ENCODE data around the gene GAPDH.
A peak's percentile ranks its signal among the peaks of the same experiment; 100 is the strongest.
"Not testable (repeated sequence)": the region's sequence is repeated elsewhere in the genome, so short reads cannot be mapped to it uniquely, and the experiment has no call there.

Gene GAPDH

DNA sequence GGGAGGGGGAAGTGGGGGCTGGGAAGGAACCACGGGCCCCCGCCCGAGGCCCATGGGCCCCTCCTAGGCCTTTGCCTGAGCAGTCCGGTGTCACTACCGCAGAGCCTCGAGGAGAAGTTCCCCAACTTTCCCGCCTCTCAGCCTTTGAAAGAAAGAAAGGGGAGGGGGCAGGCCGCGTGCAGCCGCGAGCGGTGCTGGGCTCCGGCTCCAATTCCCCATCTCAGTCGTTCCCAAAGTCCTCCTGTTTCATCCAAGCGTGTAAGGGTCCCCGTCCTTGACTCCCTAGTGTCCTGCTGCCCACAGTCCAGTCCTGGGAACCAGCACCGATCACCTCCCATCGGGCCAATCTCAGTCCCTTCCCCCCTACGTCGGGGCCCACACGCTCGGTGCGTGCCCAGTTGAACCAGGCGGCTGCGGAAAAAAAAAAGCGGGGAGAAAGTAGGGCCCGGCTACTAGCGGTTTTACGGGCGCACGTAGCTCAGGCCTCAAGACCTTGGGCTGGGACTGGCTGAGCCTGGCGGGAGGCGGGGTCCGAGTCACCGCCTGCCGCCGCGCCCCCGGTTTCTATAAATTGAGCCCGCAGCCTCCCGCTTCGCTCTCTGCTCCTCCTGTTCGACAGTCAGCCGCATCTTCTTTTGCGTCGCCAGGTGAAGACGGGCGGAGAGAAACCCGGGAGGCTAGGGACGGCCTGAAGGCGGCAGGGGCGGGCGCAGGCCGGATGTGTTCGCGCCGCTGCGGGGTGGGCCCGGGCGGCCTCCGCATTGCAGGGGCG is at the start of gene GAPDH:
TSS of gene GAPDH (plus strand) at position 595 of the 772 bp plus-strand sequence. CDS start 316 bp downstream, outside the sequence.
- peak within 1 kb of the TSS; percentile 90 for H3K4me3 ChIP-seq (ENCODE audit: low read length)
- peaks cover 34% of the 10 kb centered on the region for H3K36me3 ChIP-seq (ENCODE audit: control insufficient read depth, insufficient read depth, low read length)
- no peaks in the 10 kb centered on the region for H3K27me3 ChIP-seq (ENCODE audit: control insufficient read depth, insufficient read depth, low read length)
- H3K9ac ChIP-seq (ENCODE audit: low read length) = peak within 1 kb of the TSS; percentile 83
- H3K4me1 ChIP-seq (ENCODE audit: control insufficient read depth, insufficient read depth, low read length) = peaks cover 25% of the 10 kb centered on the region
- peak within 1 kb of the TSS; percentile 95 for H3K27ac ChIP-seq (ENCODE audit: low read depth, low read length)

DNA sequence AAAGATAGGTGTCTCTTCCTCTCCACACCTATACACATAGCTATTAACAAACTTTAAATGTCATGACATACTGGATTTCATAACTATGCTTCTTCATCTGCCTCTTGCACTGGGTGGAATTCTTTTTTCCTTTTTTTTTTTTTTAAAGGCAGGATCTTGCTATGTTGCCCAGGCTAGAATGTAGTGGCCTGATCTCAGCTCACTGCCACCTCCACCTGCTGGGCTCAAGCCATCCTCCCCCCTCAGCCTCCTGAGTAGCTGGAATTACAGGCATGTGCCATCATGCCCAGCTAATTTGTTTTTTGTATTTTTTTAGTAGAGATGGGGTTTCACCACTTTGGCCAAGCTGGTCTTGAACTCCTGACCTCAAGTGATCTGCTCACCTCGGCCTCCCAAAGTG is 46.1 kb upstream of the GAPDH start:
- no peaks in the 10 kb centered on the region for H3K4me1 ChIP-seq (ENCODE audit: control insufficient read depth, insufficient read depth, low read length)
- H3K36me3 ChIP-seq (ENCODE audit: control insufficient read depth, insufficient read depth, low read length) = peaks cover 2% of the 10 kb centered on the region
- no peak overlapping the region for H3K4me3 ChIP-seq (ENCODE audit: low read length)
- H3K9ac ChIP-seq (ENCODE audit: low read length) = no peak overlapping the region
- no peaks in the 10 kb centered on the region for H3K27me3 ChIP-seq (ENCODE audit: control insufficient read depth, insufficient read depth, low read length)
- no peak overlapping the region for H3K27ac ChIP-seq (ENCODE audit: low read depth, low read length)

DNA sequence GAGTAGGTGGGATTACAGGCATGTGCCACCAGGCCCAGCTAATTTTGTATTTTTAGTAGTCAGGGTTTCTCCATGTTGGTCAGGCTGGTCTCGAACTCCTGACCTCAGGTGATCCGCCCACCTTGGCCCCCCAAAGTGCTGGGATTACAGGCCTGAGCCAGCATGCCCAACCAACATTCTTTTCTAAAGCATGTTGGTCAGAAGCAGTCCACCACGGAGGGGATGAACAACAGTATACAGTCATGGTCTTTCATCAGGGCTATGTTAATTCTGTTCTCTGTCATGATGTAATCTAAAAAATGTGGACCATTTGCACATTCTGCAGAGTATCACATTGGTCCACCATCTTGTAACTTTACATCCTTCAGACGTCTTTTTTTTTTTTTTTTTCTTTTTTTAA is 44.9 kb upstream of the GAPDH start:
- Histone ChIP-seq H3K27me3 (ENCODE audit: control insufficient read depth, insufficient read depth, low read length) (no peaks in the 10 kb centered on the region), H3K27ac (ENCODE audit: low read depth, low read length) (no peak overlapping the region), H3K4me1 (ENCODE audit: control insufficient read depth, insufficient read depth, low read length) (peaks cover 4% of the 10 kb centered on the region), H3K9ac (ENCODE audit: low read length) (no peak overlapping the region), H3K36me3 (ENCODE audit: control insufficient read depth, insufficient read depth, low read length) (peaks cover 2% of the 10 kb centered on the region), H3K4me3 (ENCODE audit: low read length) (no peak overlapping the region)

DNA sequence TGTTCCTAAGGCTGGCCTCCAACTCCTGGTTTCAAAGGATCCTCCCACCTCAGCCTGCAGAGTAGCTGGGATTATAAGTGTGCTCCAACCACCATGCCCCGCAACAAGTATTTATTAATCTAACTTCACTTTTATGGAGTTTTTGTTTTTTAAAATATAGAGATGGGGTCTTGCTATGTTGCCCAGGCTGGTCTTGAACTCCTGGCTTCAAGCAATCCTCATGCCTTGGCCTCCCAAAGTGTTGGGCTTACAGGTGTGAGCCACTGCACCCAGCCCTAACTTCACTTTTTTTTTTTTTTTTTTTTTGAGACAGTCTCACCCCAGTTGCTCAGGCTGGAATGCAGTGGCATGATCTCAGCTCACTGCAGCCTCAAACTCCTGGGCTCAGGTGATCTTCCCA is 43.6 kb upstream of the GAPDH start:
- not testable (repeated sequence) for H3K27ac ChIP-seq (ENCODE audit: low read depth, low read length); H3K4me1 ChIP-seq (ENCODE audit: control insufficient read depth, insufficient read depth, low read length); H3K9ac ChIP-seq (ENCODE audit: low read length); H3K27me3 ChIP-seq (ENCODE audit: control insufficient read depth, insufficient read depth, low read length); H3K36me3 ChIP-seq (ENCODE audit: control insufficient read depth, insufficient read depth, low read length); H3K4me3 ChIP-seq (ENCODE audit: low read length)

DNA sequence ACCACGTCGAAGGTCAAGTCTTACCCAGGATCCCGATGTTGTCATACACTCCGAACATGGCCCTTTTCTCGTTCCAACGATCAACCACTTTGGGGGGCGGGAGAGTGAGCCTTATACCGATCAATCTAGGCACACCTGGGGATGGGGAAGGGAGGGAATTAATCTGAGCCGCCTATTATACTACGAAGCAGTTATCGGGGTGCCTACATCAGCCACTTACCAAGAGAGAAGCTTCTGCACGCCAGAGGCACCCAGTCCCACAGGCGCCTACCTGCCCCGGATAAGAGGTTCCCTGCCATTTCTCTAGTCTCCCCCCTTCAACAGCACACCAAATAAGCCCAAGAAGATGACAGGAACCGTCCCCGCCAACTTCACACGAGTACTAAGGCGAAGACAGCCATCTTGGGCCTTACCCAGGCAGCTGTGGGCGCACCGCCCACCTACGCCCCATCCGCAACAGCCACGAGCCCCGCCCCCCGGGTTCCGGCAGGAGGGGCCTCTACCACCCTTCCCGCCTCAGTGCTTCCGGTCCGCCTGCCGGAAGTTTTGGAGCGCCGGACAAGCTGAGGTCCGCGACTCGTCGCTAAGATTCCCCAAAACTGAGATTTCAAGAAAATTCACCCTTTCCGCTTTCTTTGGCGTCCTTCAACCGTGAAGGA is 41.4 kb upstream of the GAPDH start, which contains the start of gene MRPL51:
TSS of gene MRPL51 (minus strand) at position 425 of the 659 bp plus-strand sequence. CDS start at position 299, 126 bp downstream.
- Histone ChIP-seq H3K36me3 (ENCODE audit: control insufficient read depth, insufficient read depth, low read length) (peaks cover 4% of the 10 kb centered on the region), H3K4me3 (ENCODE audit: low read length) (peak within 1 kb of the TSS; percentile 99), H3K9ac (ENCODE audit: low read length) (peak within 1 kb of the TSS; percentile 97), H3K27me3 (ENCODE audit: control insufficient read depth, insufficient read depth, low read length) (no peaks in the 10 kb centered on the region), H3K4me1 (ENCODE audit: control insufficient read depth, insufficient read depth, low read length) (peaks cover 8% of the 10 kb centered on the region), H3K27ac (ENCODE audit: low read depth, low read length) (peak within 1 kb of the TSS; percentile 94)

DNA sequence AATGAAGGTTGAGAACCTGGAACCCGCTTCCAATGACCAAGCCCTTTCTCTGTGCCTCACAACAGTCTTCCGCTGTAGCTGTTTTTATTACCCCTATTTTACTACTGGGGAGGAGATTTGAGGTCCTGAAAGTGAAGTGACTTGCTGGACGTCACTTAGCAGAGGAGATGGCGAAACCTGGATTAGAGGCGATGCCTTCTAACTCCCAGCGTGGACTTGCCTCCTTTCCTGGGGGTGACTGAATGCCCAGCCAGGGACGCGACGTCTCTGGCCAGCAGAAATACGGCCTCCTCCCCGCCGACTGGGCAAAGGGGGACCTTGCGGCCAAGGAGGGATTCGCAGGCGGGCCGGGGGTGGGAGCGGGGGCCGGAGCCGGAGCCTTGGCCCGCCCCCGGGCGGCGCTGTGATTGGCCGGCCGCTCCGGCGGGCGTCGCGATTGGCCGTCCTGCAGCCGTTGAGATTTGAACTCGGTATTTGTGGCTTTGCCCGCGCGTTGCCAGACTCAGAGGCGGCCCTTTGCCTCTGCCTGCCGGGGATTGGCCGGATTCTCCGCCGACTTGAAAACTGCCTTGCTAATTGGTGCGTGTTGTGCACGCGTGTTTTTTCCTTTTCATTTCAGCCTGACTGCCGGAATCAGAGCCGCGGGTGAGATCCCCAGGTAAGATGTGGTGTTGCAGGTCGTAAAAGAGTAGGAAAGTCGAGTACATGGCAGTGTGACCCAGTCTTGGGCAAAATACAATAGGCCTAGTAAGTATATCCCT is 40.6 kb upstream of the GAPDH start, which contains the start of gene NCAPD2:
TSS of gene NCAPD2 (plus strand) at position 606 of the 761 bp plus-strand sequence. CDS start 997 bp downstream, outside the sequence.
- Histone ChIP-seq H3K4me1 (ENCODE audit: control insufficient read depth, insufficient read depth, low read length) (peaks cover 8% of the 10 kb centered on the region), H3K4me3 (ENCODE audit: low read length) (peak within 1 kb of the TSS; percentile 99), H3K36me3 (ENCODE audit: control insufficient read depth, insufficient read depth, low read length) (peaks cover 4% of the 10 kb centered on the region), H3K27me3 (ENCODE audit: control insufficient read depth, insufficient read depth, low read length) (no peaks in the 10 kb centered on the region), H3K9ac (ENCODE audit: low read length) (peak within 1 kb of the TSS; percentile 97), H3K27ac (ENCODE audit: low read depth, low read length) (peak within 1 kb of the TSS; percentile 94)

DNA sequence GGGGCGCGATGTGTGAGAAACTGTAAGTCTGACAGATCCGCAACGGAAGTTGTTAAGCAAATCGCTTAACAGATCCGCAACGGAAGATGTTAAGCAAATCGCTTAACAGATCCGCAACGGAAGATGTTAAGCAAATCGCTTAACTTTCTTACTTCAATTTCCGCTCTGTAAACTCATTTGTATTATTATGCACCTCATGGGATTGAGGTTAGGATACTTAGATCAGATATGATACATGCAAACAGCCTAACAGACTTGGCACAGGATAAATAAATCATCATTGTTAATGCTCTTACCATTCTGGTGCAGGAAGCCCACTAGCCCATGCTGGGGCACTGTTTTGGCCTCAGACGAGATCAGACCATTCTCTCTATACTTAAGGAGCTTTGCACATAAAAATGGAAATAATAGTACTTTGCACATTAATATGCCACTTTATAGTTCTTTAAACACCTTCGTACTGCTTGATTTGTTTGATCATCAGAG is 40.0 kb upstream of the GAPDH start:
- H3K27ac ChIP-seq (ENCODE audit: low read depth, low read length) = no peak overlapping the region
- H3K9ac ChIP-seq (ENCODE audit: low read length) = peak overlapping the region; percentile 8
- peaks cover 8% of the 10 kb centered on the region for H3K4me1 ChIP-seq (ENCODE audit: control insufficient read depth, insufficient read depth, low read length)
- peaks cover 7% of the 10 kb centered on the region for H3K36me3 ChIP-seq (ENCODE audit: control insufficient read depth, insufficient read depth, low read length)
- no peaks in the 10 kb centered on the region for H3K27me3 ChIP-seq (ENCODE audit: control insufficient read depth, insufficient read depth, low read length)
- H3K4me3 ChIP-seq (ENCODE audit: low read length) = peak overlapping the region; percentile 92

DNA sequence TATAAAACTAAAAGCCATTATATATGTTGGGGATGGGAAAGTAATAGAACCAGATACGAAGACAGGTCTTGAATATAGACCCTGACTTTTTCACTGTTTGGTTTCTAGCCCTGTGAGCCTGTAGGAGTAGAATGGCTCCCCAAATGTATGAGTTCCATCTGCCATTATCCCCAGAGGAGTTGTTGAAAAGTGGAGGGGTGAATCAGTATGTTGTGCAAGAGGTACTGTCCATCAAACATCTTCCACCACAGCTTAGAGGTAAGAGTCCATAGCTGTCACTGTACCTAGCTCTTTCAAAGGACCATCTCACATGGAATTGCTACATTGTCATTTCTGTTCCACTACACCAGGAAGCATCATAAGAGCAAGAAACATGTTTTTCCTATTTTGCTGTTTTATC is 39.3 kb upstream of the GAPDH start:
- Histone ChIP-seq H3K27ac (ENCODE audit: low read depth, low read length) (no peak overlapping the region), H3K27me3 (ENCODE audit: control insufficient read depth, insufficient read depth, low read length) (no peaks in the 10 kb centered on the region), H3K36me3 (ENCODE audit: control insufficient read depth, insufficient read depth, low read length) (peaks cover 7% of the 10 kb centered on the region), H3K9ac (ENCODE audit: low read length) (no peak overlapping the region), H3K4me3 (ENCODE audit: low read length) (peak overlapping the region; percentile 92), H3K4me1 (ENCODE audit: control insufficient read depth, insufficient read depth, low read length) (peaks cover 8% of the 10 kb centered on the region)

DNA sequence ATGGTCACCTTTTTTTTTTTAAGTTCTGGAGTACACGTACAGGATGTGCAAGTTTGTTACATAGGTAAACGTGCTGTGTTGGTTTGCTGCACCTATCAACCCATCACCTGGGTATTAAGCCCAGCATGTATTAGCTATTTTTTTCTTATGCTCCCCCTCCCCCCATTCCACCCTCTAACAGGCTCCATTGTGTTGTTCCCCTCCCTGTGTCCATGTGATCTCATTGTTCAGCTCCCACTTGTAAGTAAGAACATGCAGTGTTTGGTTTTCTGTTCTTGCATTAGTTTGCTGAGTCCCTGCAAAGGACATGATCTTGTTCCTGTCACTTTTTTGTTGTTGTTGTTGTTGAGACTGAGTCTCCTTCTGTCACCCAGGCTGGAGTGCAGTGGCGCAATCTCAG is 37.0 kb upstream of the GAPDH start:
- H3K36me3 ChIP-seq (ENCODE audit: control insufficient read depth, insufficient read depth, low read length); H3K4me1 ChIP-seq (ENCODE audit: control insufficient read depth, insufficient read depth, low read length); H3K4me3 ChIP-seq (ENCODE audit: low read length); H3K9ac ChIP-seq (ENCODE audit: low read length); H3K27ac ChIP-seq (ENCODE audit: low read depth, low read length); H3K27me3 ChIP-seq (ENCODE audit: control insufficient read depth, insufficient read depth, low read length): not testable (repeated sequence)

DNA sequence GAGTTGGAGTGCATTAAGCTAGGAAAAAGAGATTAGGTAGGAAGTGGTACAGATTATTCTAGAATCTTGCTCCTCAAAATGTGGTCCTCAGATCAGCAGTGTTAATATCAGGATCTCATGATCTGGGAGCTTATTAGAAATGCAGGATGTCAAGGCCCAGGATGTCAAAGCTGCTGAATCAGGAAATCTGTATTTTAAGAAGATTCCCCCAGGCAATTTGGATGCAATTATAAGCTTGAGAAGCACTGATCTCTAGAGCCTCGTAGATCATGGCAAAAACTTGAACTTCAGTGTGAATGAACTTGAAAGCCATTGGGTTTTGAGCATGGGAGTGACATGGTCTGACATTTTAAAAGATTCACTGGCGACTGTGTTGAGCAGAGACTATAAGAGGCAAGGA is 33.9 kb upstream of the GAPDH start:
- Histone ChIP-seq H3K27ac (ENCODE audit: low read depth, low read length) (no peak overlapping the region), H3K9ac (ENCODE audit: low read length) (no peak overlapping the region), H3K36me3 (ENCODE audit: control insufficient read depth, insufficient read depth, low read length) (peaks cover 8% of the 10 kb centered on the region), H3K4me3 (ENCODE audit: low read length) (no peak overlapping the region), H3K27me3 (ENCODE audit: control insufficient read depth, insufficient read depth, low read length) (no peaks in the 10 kb centered on the region), H3K4me1 (ENCODE audit: control insufficient read depth, insufficient read depth, low read length) (no peaks in the 10 kb centered on the region)

DNA sequence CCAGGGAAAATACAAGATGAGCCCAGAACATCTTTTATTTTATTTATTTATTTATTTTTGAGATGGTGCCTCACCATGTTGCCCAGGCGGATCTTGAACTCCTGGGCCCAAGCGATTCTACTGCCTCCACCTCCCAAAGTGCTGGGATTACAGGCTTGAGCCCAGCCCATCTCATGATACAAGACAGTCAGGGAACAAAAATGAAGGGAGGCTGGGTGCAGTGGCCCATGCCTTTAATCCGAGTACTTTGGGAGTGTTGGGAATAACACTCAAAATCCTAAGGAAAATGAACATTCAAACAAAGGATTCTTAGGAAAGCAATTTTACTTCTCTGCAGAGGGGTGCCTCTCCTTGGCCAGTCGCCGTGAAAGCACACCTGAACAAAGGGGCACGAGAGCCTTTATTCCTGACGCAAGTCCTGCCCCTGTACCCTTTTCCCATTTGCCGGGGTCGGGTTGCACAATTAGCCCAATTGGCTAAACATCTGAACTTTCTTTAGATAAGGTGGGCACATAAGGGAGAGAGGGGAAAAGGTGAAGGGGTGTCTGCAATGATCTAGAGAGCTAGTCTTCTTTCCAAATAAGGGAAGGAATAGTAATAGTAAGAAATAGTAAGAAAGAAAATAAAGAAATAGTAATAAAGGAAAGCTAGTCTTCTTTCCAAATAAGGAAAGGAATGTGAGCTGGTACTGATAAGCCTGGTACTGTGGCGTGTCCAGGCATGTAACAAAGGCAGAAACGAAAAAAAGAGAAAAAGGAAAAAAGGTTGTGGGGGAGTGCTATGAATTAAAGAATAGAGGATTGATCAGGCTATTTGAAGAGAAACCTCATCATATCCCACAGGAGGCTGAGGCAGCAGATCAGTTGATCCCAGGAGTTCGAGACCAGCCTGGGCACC is 27.0 kb upstream of the GAPDH start:
- H3K4me3 ChIP-seq (ENCODE audit: low read length) = no peak overlapping the region
- H3K27me3 ChIP-seq (ENCODE audit: control insufficient read depth, insufficient read depth, low read length) = no peaks in the 10 kb centered on the region
- H3K36me3 ChIP-seq (ENCODE audit: control insufficient read depth, insufficient read depth, low read length) = peaks cover 4% of the 10 kb centered on the region
- no peak overlapping the region for H3K9ac ChIP-seq (ENCODE audit: low read length)
- no peak overlapping the region for H3K27ac ChIP-seq (ENCODE audit: low read depth, low read length)
- no peaks in the 10 kb centered on the region for H3K4me1 ChIP-seq (ENCODE audit: control insufficient read depth, insufficient read depth, low read length)
